H7 (cell line): Measurements from ENCODE around the gene LCN9. TPM values are rescaled to one million over a fixed set of nuclear protein-coding genes. Genes with fewer than 3 reads are reported as not detected.
"Not testable (repeated sequence)": the region's sequence is repeated elsewhere in the genome, so short reads cannot be mapped to it uniquely, and the experiment has no call there.

Source experiments
- DNase-seq: peaks from one replicate; pipeline ENCODE4 v3.0.0; 2012
- H3K27me3 ChIP-seq: 2 replicates; pipeline ENCODE4 v1.6.0; 2011; ENCODE audit warnings: mild to moderate bottlenecking, low read length; ENCODE audit not compliant: control insufficient read depth, insufficient read depth
- H3K36me3 ChIP-seq: replicated peaks from 2 replicates; pipeline ENCODE4 v1.5.1; 2011; ENCODE audit warnings: low read length; ENCODE audit not compliant: control insufficient read depth, insufficient read depth
- H3K4me3 ChIP-seq: 2 replicates; pipeline ENCODE4 v1.5.1; 2011; ENCODE audit warnings: low read depth, mild to moderate bottlenecking, control low read depth, low read length, moderate library complexity; ENCODE audit not compliant: insufficient read depth
- total RNA-seq: library from RNA; depleted of rRNA; stranded (reverse); fragments of >200 nt; shearing (Covaris generic); gene quantifications from 2 replicates; pipeline ENCODE4 v1.2.3, GENCODE V29; 2014

LCN9 gene
- total RNA-seq, 1 experiment from 2014 or later = not detected

GRCh38 chr9:135661816-135662560, 1.1 kb upstream of the LCN9 start:
- Histone ChIP-seq H3K4me3 (no peak overlapping the region), H3K36me3 (no peaks in the 10 kb centered on the region), H3K27me3 (no peaks in the 10 kb centered on the region)
- peak; percentile 31 for DNase-seq

- no peak overlapping the region for H3K4me3 ChIP-seq
- peak; percentile 27 for DNase-seq
Observed at GRCh38 chr9:135663451-135663770, 302 bp downstream of the LCN9 start.

GRCh38 chr9:135663857-135664256, 748 bp downstream of the LCN9 start:
- H3K4me3 ChIP-seq = no peak overlapping the region
- peak; percentile 33 for DNase-seq
- no peaks in the 10 kb centered on the region for H3K36me3 ChIP-seq
- H3K27me3 ChIP-seq = no peaks in the 10 kb centered on the region

More at GRCh38 chr9:135663451-135663770, 302 bp downstream of the LCN9 start:
- Histone ChIP-seq H3K36me3 (no peaks in the 10 kb centered on the region), H3K27me3 (no peaks in the 10 kb centered on the region)

DNA sequence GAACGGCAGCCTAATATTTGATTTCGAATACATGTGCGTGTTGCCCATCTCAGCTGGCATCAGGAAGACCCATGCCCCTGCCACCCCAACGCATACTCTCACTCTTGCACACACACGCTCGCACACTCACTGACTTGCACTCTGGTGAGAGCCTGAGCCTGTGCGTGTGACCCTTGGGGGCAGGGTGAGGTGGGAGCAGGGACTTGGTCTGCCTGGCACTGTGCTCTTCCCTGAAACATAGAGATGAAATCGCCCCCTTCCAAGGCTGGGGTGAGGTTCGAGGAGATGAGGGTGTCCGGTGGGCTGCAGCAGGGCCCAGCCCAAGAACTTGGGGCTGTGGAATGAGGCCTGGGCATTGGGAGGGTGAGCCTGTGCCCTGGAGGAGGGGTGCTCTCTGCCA, 1.2 kb downstream of the LCN9 start:
- peak; percentile 41 for DNase-seq
- Histone ChIP-seq H3K27me3 (no peaks in the 10 kb centered on the region), H3K36me3 (no peaks in the 10 kb centered on the region), H3K4me3 (no peak overlapping the region)

- DNase-seq = peak; percentile 43
Observed at GRCh38 chr9:135664801-135665794, 2.0 kb downstream of the LCN9 start.

GRCh38 chr9:135665795-135666189, 2.7 kb downstream of the LCN9 start:
- H3K27me3 ChIP-seq = no peaks in the 10 kb centered on the region
- H3K36me3 ChIP-seq = no peaks in the 10 kb centered on the region
- DNase-seq = no peak
- no peak overlapping the region for H3K4me3 ChIP-seq

More at GRCh38 chr9:135664801-135665794, 2.0 kb downstream of the LCN9 start:
- H3K36me3 ChIP-seq = no peaks in the 10 kb centered on the region
- no peak overlapping the region for H3K4me3 ChIP-seq
- H3K27me3 ChIP-seq = no peaks in the 10 kb centered on the region

DNA sequence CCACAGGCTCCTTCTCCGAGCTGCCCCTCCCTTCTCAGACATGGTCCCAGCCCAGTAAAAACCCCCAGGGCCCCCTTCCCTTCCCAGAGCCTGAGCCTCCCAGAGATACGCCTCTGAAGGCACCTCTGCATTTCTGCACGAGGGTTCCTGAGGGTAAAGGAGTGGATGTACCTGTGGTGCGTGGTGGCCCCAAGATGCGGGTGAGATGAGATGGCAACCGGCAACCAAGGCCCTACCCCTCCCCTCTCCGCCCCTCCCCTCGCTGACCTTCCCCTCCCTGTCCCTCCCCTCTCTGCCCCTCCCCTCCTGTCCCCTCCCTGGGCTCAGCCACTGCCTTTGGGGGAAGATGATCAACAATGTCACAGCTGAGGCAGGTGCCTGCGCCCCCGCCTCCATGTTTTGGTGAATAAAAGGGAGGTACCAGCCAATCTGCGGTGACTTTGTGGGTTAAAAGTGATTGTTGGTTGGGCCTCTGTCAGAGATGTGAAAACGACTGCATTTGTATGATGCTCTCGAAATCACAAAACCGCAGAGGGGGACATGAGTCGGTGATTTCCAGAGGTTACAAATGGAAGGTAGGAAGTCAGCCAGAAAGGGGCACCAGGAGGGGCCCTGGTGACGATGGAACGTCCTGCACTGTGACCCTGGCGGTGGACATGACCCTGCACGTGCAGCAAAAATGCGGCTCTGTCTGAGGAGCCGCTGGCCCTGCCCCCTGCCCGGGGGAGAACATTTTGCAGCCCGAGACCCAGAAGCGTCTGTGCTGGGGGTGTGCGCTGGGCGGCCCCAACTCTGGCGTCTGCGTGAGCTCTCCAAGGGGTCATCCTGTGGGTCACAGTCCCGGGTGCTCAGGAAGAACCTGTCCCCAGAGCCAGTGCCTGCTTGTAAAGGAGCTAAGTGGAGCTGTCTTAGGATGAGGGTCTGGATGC, 3.7 kb downstream of the LCN9 start:
- peak; percentile 51 for DNase-seq
- H3K4me3 ChIP-seq = no peak overlapping the region
- H3K36me3 ChIP-seq = no peaks in the 10 kb centered on the region
- no peaks in the 10 kb centered on the region for H3K27me3 ChIP-seq

GRCh38 chr9:135667463-135668001, 4.4 kb downstream of the LCN9 start:
- Histone ChIP-seq H3K36me3 (no peaks in the 10 kb centered on the region), H3K27me3 (no peaks in the 10 kb centered on the region), H3K4me3 (no peak overlapping the region)
- peak; percentile 43 for DNase-seq

- not testable (repeated sequence) for DNase-seq, H3K4me3 ChIP-seq, H3K36me3 ChIP-seq, H3K27me3 ChIP-seq
Observed at GRCh38 chr9:135669018-135669417, 5.9 kb downstream of the LCN9 start.

- Histone ChIP-seq H3K36me3 (no peaks in the 10 kb centered on the region), H3K27me3 (no peaks in the 10 kb centered on the region), H3K4me3 (no peak overlapping the region)
- DNase-seq = peak; percentile 29
Observed at GRCh38 chr9:135669616-135670285, 6.6 kb downstream of the LCN9 start.

- no peak overlapping the region for H3K4me3 ChIP-seq
- no peaks in the 10 kb centered on the region for H3K36me3 ChIP-seq
- DNase-seq = peak; percentile 65
- no peaks in the 10 kb centered on the region for H3K27me3 ChIP-seq
Observed at GRCh38 chr9:135670721-135671590, 7.8 kb downstream of the LCN9 start.

- Histone ChIP-seq H3K4me3 (0 out of 2 replicates have a peak overlapping the region, but pooled peaks have one; percentile 7), H3K36me3 (no peaks in the 10 kb centered on the region), H3K27me3 (no peaks in the 10 kb centered on the region)
- DNase-seq = peak; percentile 97
Observed at GRCh38 chr9:135671591-135672041, 8.5 kb downstream of the LCN9 start.

DNA sequence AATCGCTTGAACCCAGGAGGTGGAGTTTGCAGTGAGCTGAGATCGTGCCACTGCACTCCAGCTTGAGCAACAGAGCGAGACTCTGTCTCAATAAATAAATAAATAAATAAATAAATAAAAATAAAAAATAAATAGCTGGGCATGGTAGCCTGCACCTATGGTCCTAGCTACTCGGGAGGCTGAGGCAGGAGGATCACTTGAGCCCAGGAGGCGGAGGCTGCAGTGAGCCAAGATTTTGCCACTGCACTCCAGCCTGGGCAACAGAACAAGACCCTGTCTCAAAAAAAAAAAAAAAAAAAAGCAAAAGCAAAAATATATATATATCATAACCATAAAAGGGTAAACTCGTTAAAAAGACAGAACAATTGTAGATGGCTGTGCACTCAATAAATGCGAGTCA, 9.7 kb downstream of the LCN9 start:
- not testable (repeated sequence) for DNase-seq, H3K27me3 ChIP-seq, H3K4me3 ChIP-seq, H3K36me3 ChIP-seq
